Activated T-helper 1 cell treated with anti-CD3 and anti-CD28 coated beads, Interleukin-12 subunit alpha, Interleukin-12 subunit beta, Interleukin-2, Interleukin-4 antibody, amounts not matched to agents 30 ng/mL and 10 ng/mL and 1 ng/mL, durations not matched to agents 14 hours and 24 hours and 36 hours (primary cell): Measurements from ENCODE around the gene SOX18. TPM values are rescaled to one million over a fixed set of nuclear protein-coding genes. Genes with fewer than 3 reads are reported as not detected.

Experiments used
- DNase-seq: peaks from one replicate; pipeline ENCODE4 v3.0.0; 2021; ENCODE audit warnings: low spot score
- H3K27ac Mint-ChIP-seq: one replicate; pipeline ENCODE4 v1.8.0; 2021; ENCODE audit warnings: mild to moderate bottlenecking, mixed read lengths
- H3K27me3 Mint-ChIP-seq: one replicate; pipeline ENCODE4 v1.8.0; 2022; ENCODE audit warnings: mild to moderate bottlenecking, moderate library complexity, mixed read lengths; ENCODE audit not compliant: insufficient read depth
- H3K36me3 Mint-ChIP-seq: one replicate; pipeline ENCODE4 v1.8.0; 2021; ENCODE audit warnings: low read depth, mixed read lengths
- H3K4me1 Mint-ChIP-seq: one replicate; pipeline ENCODE4 v1.8.0; 2021; ENCODE audit warnings: low read depth, mixed read lengths
- H3K4me3 Mint-ChIP-seq: one replicate; pipeline ENCODE4 v1.8.0; 2021; ENCODE audit warnings: mild to moderate bottlenecking, moderate library complexity, mixed read lengths
- H3K9me3 Mint-ChIP-seq: one replicate; pipeline ENCODE4 v1.8.0; 2021; ENCODE audit warnings: mixed read lengths
- intact Hi-C: fragments of 100-400 bp; cut with micrococcal nuclease; formaldehyde crosslinking; loops from one replicate; pipeline ENCODE4 v1.15.1; 2024
- total RNA-seq: library from RNA; stranded (reverse); gene quantifications from 2 replicates; pipeline ENCODE4 v1.2.3, GENCODE V29; 2022

Gene SOX18
- total RNA-seq, 1 donor from 2014 or later = 1.3 TPM

DNA sequence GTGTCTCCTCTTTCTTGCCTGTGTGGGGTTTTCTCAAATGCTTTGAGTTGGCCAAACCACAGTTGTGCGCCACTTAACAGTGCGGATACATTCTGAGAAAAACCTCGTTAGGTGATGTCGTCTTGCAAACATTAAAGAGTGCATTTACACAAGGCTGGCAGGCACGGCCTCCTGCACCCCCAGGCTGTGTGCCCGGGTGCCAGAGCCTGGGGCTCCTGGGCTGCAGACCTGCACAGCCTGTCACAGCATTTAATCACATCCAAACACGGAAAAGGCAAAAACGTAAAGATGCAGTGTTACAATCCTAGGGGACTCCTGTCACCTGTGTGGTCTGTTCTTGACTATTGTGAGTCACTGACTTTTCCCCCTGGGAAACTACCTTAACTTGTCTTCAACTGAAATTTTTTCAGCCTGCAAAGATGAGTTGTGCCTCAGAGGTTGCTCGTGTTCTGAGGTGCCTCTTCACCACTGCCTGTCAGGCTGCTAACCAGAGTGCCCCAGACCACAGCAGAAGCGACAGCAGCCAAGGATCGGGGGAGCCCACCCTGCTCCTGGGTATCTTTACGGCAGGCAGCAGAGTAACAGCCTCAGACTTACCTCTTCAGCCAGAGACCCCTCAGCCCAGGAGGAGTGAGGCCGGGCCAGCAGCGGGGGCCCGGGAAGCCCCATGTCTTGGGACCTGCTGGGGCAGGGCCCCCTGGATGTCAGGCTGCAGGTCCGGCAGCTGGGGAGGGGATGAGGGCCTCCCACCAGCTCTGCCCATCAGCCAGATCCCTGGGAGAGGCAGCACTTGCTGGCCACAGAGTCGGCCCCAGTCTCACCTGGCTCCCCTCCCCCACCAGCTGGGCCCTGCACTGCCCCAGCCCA, 14.1 kb downstream of the SOX18 start:
- peaks cover 21% of the 10 kb centered on the region for H3K36me3 Mint-ChIP-seq
- H3K9me3 Mint-ChIP-seq = no peaks in the 10 kb centered on the region
- intact Hi-C loops = loop anchor here (1.0 to 5.0 kb wide), 3 partner anchors 42 to 497 kb away; partner anchors contain the start of gene RGS19
- peak overlapping the region; percentile 79 for H3K4me3 Mint-ChIP-seq
- peaks cover 47% of the 10 kb centered on the region for H3K4me1 Mint-ChIP-seq
- peak overlapping the region; percentile 98 for H3K27ac Mint-ChIP-seq
- peak; percentile 59 for DNase-seq
- H3K27me3 Mint-ChIP-seq = peaks cover 3% of the 10 kb centered on the region

DNA sequence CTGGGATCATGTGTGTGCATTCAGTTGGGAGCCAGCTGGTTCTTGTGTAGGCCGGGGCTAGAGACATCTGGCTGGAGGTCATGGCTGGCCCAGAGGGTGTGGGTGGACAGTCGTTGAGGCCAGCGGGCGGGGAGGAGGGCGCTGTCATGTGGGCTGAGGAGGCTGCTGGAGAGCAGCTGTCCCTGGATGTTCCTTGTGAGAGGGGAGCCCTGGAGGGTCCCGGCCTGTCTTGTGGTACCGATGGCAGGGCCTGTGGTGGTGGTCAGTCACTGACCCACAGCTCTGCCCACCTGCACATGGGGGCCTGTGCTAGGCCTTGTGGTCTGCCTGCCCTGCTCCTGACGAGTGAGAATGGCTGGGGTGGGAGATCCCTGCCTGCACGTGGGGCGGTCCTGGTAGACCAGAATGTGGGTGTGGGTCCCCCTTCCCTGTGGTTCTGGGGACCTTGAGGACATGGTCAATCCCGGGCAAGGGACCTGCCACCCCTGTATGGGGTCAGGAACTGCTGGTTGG, 15.4 kb downstream of the SOX18 start:
- Mint-ChIP-seq H3K4me1 (peaks cover 37% of the 10 kb centered on the region), H3K27ac (peak overlapping the region; percentile 98), H3K27me3 (no peaks in the 10 kb centered on the region), H3K36me3 (peaks cover 24% of the 10 kb centered on the region), H3K9me3 (no peaks in the 10 kb centered on the region), H3K4me3 (no peak overlapping the region)
- DNase-seq = no peak
- intact Hi-C loops = no loop called here

- no peak overlapping the region for H3K4me3 Mint-ChIP-seq
- H3K36me3 Mint-ChIP-seq = peaks cover 27% of the 10 kb centered on the region
- H3K27ac Mint-ChIP-seq = peak overlapping the region; percentile 61
- H3K27me3 Mint-ChIP-seq = no peaks in the 10 kb centered on the region
- no peak for DNase-seq
- intact Hi-C loops = no loop called here
- no peaks in the 10 kb centered on the region for H3K9me3 Mint-ChIP-seq
- peaks cover 37% of the 10 kb centered on the region for H3K4me1 Mint-ChIP-seq
These were observed 16.5 kb downstream of the SOX18 start for GRCh38 chr20:64032706-64033624.

- DNase-seq = no peak
- Mint-ChIP-seq H3K4me3 (no peak overlapping the region), H3K27me3 (no peaks in the 10 kb centered on the region), H3K36me3 (peaks cover 29% of the 10 kb centered on the region), H3K9me3 (no peaks in the 10 kb centered on the region), H3K27ac (no peak overlapping the region), H3K4me1 (peaks cover 28% of the 10 kb centered on the region)
- intact Hi-C loops = loop anchor here (2.0 kb wide), 1 partner anchor 43 kb away; no protein-coding TSS in a partner anchor
These were observed 17.6 kb downstream of the SOX18 start for GRCh38 chr20:64031822-64032314.

- Mint-ChIP-seq H3K9me3 (no peaks in the 10 kb centered on the region), H3K4me3 (no peak overlapping the region), H3K36me3 (peaks cover 34% of the 10 kb centered on the region), H3K4me1 (peaks cover 22% of the 10 kb centered on the region), H3K27me3 (no peaks in the 10 kb centered on the region), H3K27ac (no peak overlapping the region)
- intact Hi-C loops = loop anchor here (2.0 kb wide), 1 partner anchor 42 kb away; no protein-coding TSS in a partner anchor
- no peak for DNase-seq
These were observed 18.9 kb downstream of the SOX18 start for GRCh38 chr20:64030371-64031134.

GRCh38 chr20:64029293-64030117, 19.9 kb downstream of the SOX18 start:
- no peaks in the 10 kb centered on the region for H3K27me3 Mint-ChIP-seq
- H3K27ac Mint-ChIP-seq = no peak overlapping the region
- intact Hi-C loops = loop anchor here (2.0 kb wide), 1 partner anchor 41 kb away; no protein-coding TSS in a partner anchor
- H3K4me3 Mint-ChIP-seq = no peak overlapping the region
- peaks cover 28% of the 10 kb centered on the region for H3K36me3 Mint-ChIP-seq
- no peak for DNase-seq
- peaks cover 11% of the 10 kb centered on the region for H3K4me1 Mint-ChIP-seq
- H3K9me3 Mint-ChIP-seq = no peaks in the 10 kb centered on the region

DNA sequence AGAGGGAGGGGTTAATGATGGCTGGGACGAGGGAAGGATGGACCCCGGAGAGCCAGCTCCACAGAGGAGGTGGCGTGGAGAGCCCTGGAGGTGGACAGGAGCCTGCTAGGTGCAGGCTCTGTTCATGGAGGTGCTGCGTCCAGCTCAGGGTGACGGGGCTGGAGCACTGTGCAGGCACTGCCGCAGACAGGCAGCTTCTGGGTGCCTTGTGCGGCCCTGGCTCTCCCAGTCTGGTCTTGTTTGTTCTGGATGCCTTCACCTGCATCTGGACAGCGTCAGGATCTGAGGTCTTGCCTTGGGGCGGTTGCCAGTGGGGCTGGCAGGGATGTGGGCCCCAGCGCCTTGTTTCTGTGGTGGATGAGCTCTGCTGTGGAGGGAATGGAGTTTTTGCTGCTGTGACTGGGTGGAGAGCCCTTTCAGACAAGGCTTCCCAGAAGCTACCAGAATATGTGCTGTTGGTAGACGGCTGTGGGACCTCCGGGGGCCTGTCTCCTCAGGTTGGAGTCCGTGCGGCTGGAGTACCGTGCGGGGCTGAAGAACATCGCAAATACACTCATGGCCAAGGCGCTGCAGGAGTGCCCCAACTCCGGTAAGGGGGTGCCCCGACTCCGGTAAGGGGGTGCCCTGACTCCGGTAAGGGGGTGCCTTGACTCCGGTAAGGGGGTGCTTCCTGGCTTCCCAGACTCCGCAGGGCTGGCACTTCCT, 21.3 kb downstream of the SOX18 start:
- Mint-ChIP-seq H3K4me1 (no peaks in the 10 kb centered on the region), H3K9me3 (no peaks in the 10 kb centered on the region), H3K27ac (no peak overlapping the region), H3K27me3 (no peaks in the 10 kb centered on the region), H3K36me3 (peaks cover 30% of the 10 kb centered on the region), H3K4me3 (no peak overlapping the region)
- no peak for DNase-seq
- intact Hi-C loops = no loop called here

- no peaks in the 10 kb centered on the region for H3K9me3 Mint-ChIP-seq
- H3K27me3 Mint-ChIP-seq = no peaks in the 10 kb centered on the region
- no peak overlapping the region for H3K4me3 Mint-ChIP-seq
- H3K36me3 Mint-ChIP-seq = peaks cover 40% of the 10 kb centered on the region
- no peaks in the 10 kb centered on the region for H3K4me1 Mint-ChIP-seq
- no peak overlapping the region for H3K27ac Mint-ChIP-seq
- DNase-seq = no peak
- intact Hi-C loops = no loop called here
These were observed 23.5 kb downstream of the SOX18 start for GRCh38 chr20:64025826-64026412.

- H3K36me3 Mint-ChIP-seq = peaks cover 37% of the 10 kb centered on the region
- no peaks in the 10 kb centered on the region for H3K4me1 Mint-ChIP-seq
- H3K27ac Mint-ChIP-seq = no peak overlapping the region
- intact Hi-C loops = no loop called here
- no peak for DNase-seq
- H3K27me3 Mint-ChIP-seq = no peaks in the 10 kb centered on the region
- H3K9me3 Mint-ChIP-seq = no peaks in the 10 kb centered on the region
- no peak overlapping the region for H3K4me3 Mint-ChIP-seq
These were observed 24.2 kb downstream of the SOX18 start for GRCh38 chr20:64025101-64025825.

- no peak overlapping the region for H3K4me3 Mint-ChIP-seq
These were observed 25.1 kb downstream of the SOX18 start for GRCh38 chr20:64024141-64024990.

More at GRCh38 chr20:64024141-64024990, 25.1 kb downstream of the SOX18 start:
- DNase-seq = no peak
- Mint-ChIP-seq H3K9me3 (no peaks in the 10 kb centered on the region), H3K36me3 (peaks cover 43% of the 10 kb centered on the region), H3K27me3 (no peaks in the 10 kb centered on the region), H3K27ac (peak overlapping the region; percentile 34), H3K4me1 (no peaks in the 10 kb centered on the region)
- intact Hi-C loops = no loop called here
